NCI-H82 (cell line): ENCODE data around the gene HSD17B4.
"Not testable (repeated sequence)": the region's sequence is repeated elsewhere in the genome, so short reads cannot be mapped to it uniquely, and the experiment has no call there.

Source experiments
- DNase-seq: peaks from one replicate; lab custom pipeline; 2025; lab: John Stamatoyannopoulos, UW

The HSD17B4 gene, protein sequence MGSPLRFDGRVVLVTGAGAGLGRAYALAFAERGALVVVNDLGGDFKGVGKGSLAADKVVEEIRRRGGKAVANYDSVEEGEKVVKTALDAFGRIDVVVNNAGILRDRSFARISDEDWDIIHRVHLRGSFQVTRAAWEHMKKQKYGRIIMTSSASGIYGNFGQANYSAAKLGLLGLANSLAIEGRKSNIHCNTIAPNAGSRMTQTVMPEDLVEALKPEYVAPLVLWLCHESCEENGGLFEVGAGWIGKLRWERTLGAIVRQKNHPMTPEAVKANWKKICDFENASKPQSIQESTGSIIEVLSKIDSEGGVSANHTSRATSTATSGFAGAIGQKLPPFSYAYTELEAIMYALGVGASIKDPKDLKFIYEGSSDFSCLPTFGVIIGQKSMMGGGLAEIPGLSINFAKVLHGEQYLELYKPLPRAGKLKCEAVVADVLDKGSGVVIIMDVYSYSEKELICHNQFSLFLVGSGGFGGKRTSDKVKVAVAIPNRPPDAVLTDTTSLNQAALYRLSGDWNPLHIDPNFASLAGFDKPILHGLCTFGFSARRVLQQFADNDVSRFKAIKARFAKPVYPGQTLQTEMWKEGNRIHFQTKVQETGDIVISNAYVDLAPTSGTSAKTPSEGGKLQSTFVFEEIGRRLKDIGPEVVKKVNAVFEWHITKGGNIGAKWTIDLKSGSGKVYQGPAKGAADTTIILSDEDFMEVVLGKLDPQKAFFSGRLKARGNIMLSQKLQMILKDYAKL

GRCh38 chr5:119452373-119453039 lies at the start of gene HSD17B4:
Gene HSD17B4, plus strand, starts transcription at chr5:119452497. Its CDS starts 79 bp downstream, at chr5:119452576.
- DNase-seq, result peak; percentile 86

DNA sequence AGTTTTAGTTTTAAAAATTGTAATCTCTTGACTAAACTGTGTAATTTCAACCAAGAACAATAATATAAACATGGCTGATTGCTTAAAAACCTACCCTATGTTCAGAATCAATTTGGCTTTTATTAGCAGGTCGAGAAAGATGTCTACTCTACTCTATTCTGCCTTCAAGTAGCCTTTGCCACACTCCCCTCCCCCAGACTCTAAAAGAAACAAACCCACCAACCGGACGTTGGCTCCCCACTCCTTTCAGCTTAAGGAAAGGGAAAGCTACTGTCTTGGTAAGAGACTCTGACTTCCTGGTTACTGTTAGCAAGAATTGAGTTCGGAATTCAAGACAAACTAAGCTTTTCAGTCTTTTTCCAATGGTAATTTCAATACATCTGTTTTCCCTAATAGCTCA lies 49.7 kb upstream of the HSD17B4 start:
- no peak for DNase-seq

DNA sequence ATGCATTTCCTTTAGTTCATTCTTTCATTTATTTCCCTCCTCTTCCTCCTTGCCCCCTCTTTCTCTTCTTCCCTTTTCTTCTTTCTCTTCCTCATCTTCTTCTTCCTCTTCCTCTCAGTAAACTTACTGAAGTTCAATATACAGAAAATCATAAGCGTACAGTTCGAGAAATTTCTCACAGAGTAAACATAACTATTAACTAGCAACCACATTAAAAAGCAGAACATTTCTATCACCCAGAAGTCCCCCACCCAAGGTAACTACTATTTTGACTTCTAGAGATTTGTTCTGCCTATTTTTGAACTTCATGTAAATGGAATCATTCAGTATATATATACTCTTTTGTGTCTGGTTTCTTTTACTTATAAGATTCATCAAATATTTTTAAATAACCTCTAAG lies 48.3 kb upstream of the HSD17B4 start:
- no peak for DNase-seq

GRCh38 chr5:119405419-119405818 lies 46.9 kb upstream of the HSD17B4 start:
- DNase-seq, result no peak

- no peak for DNase-seq
Measured at GRCh38 chr5:119406551-119407110, 45.7 kb upstream of the HSD17B4 start.

DNA sequence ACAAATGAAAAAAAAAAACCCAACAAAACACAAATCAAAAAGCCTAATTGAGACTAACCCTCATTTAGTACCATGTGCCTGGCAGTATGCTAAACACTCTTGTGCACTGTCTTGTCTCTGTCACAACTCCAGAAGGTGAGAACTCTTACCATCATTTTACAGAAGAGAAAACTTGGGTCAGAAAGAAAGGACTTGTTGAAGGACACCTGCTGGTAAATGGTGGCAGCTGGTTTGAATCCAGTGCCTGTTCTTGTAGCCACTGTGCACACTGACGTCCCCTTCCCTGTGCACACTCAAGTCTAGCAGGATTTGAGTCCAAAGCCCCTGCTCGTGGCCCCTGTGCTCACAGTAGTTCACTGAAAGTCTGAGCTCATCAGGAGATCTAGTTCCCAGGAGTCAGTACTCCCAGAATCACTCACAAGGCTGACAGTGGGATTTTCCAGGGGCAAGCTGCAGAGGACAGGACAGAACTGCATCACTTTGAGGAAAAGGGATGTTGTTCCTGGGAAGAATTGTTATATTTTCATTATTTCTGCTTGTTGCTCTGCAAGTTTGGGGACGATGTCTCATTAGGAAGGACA lies 43.0 kb upstream of the HSD17B4 start:
- no peak for DNase-seq

GRCh38 chr5:119410448-119411159 lies 41.7 kb upstream of the HSD17B4 start:
- DNase-seq, result no peak

GRCh38 chr5:119411361-119412278 lies 40.7 kb upstream of the HSD17B4 start:
- peak; percentile 76 for DNase-seq

- no peak for DNase-seq
Measured at GRCh38 chr5:119412279-119413227, 39.7 kb upstream of the HSD17B4 start.

GRCh38 chr5:119414124-119414734 lies 38.1 kb upstream of the HSD17B4 start:
- DNase-seq, result not testable (repeated sequence)

DNA sequence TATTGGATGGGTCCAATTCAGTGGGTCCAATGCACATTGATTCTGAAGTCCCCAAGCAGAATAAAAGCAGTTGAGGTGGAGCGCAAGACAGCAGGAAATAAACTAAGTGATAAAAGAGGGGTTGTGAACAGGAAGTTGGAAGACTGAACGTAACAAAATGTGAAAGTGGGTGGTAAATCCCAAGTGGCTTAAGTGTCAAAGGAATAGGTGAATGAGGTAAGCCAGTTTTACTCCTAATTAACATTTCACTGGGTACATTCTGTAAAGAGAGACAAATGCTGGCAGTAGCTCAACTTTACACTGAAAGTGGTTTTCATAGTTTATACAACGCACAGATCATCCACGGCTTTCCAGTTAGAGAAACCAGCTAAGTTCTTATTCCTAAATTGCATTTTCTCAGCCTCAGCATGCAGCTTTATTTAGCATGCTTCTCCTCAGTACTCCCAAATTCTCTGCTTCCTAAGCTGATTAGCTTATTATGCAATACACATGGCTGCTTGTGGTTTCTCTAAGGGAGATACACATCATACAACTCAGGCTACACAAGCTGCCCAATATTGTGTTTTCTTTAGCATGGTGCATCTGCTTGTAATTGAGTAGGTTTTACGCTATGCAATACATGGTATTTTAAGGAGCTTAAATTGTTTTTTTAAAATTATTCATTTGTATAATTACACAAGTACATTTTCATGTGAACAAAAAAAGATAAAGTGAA lies 34.2 kb upstream of the HSD17B4 start:
- DNase-seq, result peak; percentile 72

DNA sequence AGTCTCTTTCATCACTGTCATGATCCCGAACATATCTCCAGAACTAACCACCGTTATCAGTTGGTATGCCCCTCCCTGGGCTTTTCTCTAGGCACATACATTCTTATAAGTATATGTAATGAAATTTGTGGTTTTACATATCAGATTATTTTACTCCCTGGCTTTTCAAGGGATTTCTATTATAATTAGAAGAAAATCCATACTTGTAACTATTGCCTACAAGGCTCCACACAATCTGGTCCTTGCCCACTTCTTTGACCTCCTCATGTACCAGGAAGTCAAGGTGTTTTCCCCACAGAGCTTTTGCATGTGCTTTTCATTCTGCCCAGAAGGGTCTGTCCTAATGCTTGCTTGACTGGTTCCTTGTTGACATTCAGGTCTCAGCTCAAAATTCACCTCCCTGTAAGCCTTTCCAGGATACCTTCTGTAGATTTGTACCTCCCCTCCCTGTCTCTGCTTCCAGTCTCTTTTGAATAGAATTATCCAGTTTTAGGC lies 33.6 kb upstream of the HSD17B4 start:
- peak; percentile 28 for DNase-seq

- no peak for DNase-seq
Measured at GRCh38 chr5:119420169-119420568, 32.1 kb upstream of the HSD17B4 start.

GRCh38 chr5:119426057-119426456 lies 26.2 kb upstream of the HSD17B4 start:
- DNase-seq, result no peak

DNA sequence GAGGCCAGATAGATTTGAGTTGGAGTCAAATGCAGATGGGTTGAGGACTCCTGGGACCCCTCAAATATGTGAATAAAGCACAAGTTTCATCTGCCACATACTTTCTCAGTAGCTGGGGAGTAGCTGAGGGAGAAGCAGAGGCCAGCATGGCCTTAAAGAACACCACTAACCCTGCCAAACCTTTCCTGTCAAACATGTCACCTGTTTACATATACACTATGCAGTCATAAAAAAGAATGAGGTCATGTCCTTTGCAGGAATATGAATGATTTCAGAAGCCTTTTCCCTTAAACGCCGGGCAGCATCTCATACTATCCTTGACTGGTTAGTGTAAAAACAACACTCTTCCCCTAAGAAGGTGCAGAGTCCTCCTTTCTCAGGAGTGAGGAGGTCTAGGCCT lies 25.2 kb upstream of the HSD17B4 start:
- no peak for DNase-seq

DNA sequence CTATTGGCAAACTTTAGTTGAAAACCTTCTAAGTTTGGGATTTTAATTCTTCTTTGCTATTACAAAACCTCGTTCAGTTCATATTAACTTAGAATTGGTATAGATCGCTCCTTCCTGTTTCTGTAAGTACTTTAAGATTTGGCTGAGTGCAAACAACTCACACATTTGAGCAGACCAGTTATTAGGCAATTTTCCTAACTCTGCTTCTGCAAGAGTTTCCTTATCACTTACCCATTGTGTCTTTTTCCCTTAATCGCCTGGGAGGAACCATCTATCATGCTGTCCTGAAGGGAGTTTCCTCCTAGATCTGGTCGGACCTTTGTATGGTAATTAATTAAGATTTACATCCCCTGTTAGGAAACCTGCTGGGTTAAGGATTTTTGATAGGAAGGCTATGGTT lies 24.7 kb upstream of the HSD17B4 start:
- not testable (repeated sequence) for DNase-seq

GRCh38 chr5:119428166-119428565 lies 24.1 kb upstream of the HSD17B4 start:
- DNase-seq, result not testable (repeated sequence)

GRCh38 chr5:119428574-119428973 lies 23.7 kb upstream of the HSD17B4 start:
- not testable (repeated sequence) for DNase-seq
